ENCODE data around the gene HAO2. TPM values are rescaled to one million over a fixed set of nuclear protein-coding genes. Genes with fewer than 3 reads are reported as not detected.
A peak's percentile ranks its signal among the peaks of the same experiment; 100 is the strongest.

Gene HAO2
- total RNA-seq, 6 experiments from 2014 or later: not detected

GRCh38 chr1:119404736-119405135 lies 36.2 kb downstream of the HAO2 start:
- TF ChIP-seq, protein P1, sequence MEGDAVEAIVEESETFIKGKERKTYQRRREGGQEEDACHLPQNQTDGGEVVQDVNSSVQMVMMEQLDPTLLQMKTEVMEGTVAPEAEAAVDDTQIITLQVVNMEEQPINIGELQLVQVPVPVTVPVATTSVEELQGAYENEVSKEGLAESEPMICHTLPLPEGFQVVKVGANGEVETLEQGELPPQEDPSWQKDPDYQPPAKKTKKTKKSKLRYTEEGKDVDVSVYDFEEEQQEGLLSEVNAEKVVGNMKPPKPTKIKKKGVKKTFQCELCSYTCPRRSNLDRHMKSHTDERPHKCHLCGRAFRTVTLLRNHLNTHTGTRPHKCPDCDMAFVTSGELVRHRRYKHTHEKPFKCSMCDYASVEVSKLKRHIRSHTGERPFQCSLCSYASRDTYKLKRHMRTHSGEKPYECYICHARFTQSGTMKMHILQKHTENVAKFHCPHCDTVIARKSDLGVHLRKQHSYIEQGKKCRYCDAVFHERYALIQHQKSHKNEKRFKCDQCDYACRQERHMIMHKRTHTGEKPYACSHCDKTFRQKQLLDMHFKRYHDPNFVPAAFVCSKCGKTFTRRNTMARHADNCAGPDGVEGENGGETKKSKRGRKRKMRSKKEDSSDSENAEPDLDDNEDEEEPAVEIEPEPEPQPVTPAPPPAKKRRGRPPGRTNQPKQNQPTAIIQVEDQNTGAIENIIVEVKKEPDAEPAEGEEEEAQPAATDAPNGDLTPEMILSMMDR (IDR thresholded peaks at IDR 0.05): no peak
- Mint-ChIP-seq H3K4me1 (ENCODE audit: low read depth) (no peaks in the 10 kb centered on the region), H3K4me3 (no peak overlapping the region), H3K36me3 (ENCODE audit: low read depth) (no peaks in the 10 kb centered on the region), H3K27ac (no peak overlapping the region), H3K9me3 (no peaks in the 10 kb centered on the region), H3K27me3 (ENCODE audit: insufficient read depth) (peaks cover 4% of the 10 kb centered on the region; the same call in 1 of the 2 replicates)
- DNase-seq: no peak

- H3K27me3 Mint-ChIP-seq (ENCODE audit: insufficient read depth): peaks cover 4% of the 10 kb centered on the region; the same call in 1 of the 2 replicates
- DNase-seq: peak; percentile 15
- no peak overlapping the region for H3K4me3 Mint-ChIP-seq
- no peak overlapping the region for H3K27ac Mint-ChIP-seq
- H3K36me3 Mint-ChIP-seq (ENCODE audit: low read depth): no peaks in the 10 kb centered on the region
- H3K9me3 Mint-ChIP-seq: no peaks in the 10 kb centered on the region
- TF ChIP-seq, protein P1 (IDR thresholded peaks at IDR 0.05): no peak
- H3K4me1 Mint-ChIP-seq (ENCODE audit: low read depth): no peaks in the 10 kb centered on the region
Measured at GRCh38 chr1:119409731-119410130, 41.1 kb downstream of the HAO2 start.

GRCh38 chr1:119410961-119411360 lies 42.4 kb downstream of the HAO2 start:
- Mint-ChIP-seq H3K27me3 (ENCODE audit: insufficient read depth) (peaks cover 6% of the 10 kb centered on the region; the same call in 1 of the 2 replicates), H3K27ac (no peak overlapping the region), H3K4me1 (ENCODE audit: low read depth) (no peaks in the 10 kb centered on the region), H3K9me3 (no peaks in the 10 kb centered on the region), H3K36me3 (ENCODE audit: low read depth) (no peaks in the 10 kb centered on the region), H3K4me3 (no peak overlapping the region)
- no peak for DNase-seq
- TF ChIP-seq, protein P1 (IDR thresholded peaks at IDR 0.05): no peak

GRCh38 chr1:119414950-119415349 lies 46.4 kb downstream of the HAO2 start, which contains the start of gene HSD3B2:
Gene HSD3B2 (plus strand): TSS chr1:119415150. CDS start chr1:119415420, 270 bp downstream.
- Mint-ChIP-seq H3K36me3 (ENCODE audit: low read depth) (no peaks in the 10 kb centered on the region), H3K27me3 (ENCODE audit: insufficient read depth) (peaks cover 10% of the 10 kb centered on the region), H3K4me3 (no peak within 1 kb of the TSS), H3K4me1 (ENCODE audit: low read depth) (no peaks in the 10 kb centered on the region), H3K9me3 (no peaks in the 10 kb centered on the region), H3K27ac (no peak within 1 kb of the TSS)
- TF ChIP-seq, protein P1 (IDR thresholded peaks at IDR 0.05): no peak
- DNase-seq: no peak

GRCh38 chr1:119416006-119416640 lies 47.5 kb downstream of the HAO2 start:
- Mint-ChIP-seq H3K9me3 (no peaks in the 10 kb centered on the region), H3K36me3 (ENCODE audit: low read depth) (no peaks in the 10 kb centered on the region), H3K27ac (no peak overlapping the region), H3K4me1 (ENCODE audit: low read depth) (no peaks in the 10 kb centered on the region), H3K4me3 (no peak overlapping the region), H3K27me3 (ENCODE audit: insufficient read depth) (peaks cover 16% of the 10 kb centered on the region)
- TF ChIP-seq, protein P1 (IDR thresholded peaks at IDR 0.05): no peak
- DNase-seq: no peak

Data from HFFc6 (cell line).